HFFc6 (cell line): ENCODE results near the gene JAM2. TPM values are rescaled to one million over a fixed set of nuclear protein-coding genes. Genes with fewer than 3 reads are reported as not detected.
"Not testable (repeated sequence)": the region's sequence is repeated elsewhere in the genome, so short reads cannot be mapped to it uniquely, and the experiment has no call there.

Experiments used
- DNase-seq: peaks from one replicate; pipeline ENCODE4 v3.0.0-alpha.2; 2018
- H3K27ac Mint-ChIP-seq: 2 replicates; pipeline ENCODE4 v1.8.0; 2020; ENCODE audit warnings: mild to moderate bottlenecking, mixed read lengths
- H3K27me3 Mint-ChIP-seq: 2 replicates; pipeline ENCODE4 v1.8.0; 2021; ENCODE audit warnings: mild to moderate bottlenecking, moderate library complexity, mixed read lengths; ENCODE audit not compliant: insufficient read depth
- H3K36me3 Mint-ChIP-seq: 2 replicates; pipeline ENCODE4 v1.8.0; 2021; ENCODE audit warnings: low read depth, mixed read lengths
- H3K4me1 Mint-ChIP-seq: 2 replicates; pipeline ENCODE4 v1.8.0; 2020; ENCODE audit warnings: low read depth, mixed read lengths
- H3K4me3 Mint-ChIP-seq: 2 replicates; pipeline ENCODE4 v1.8.0; 2020; ENCODE audit warnings: mild to moderate bottlenecking, moderate library complexity, mixed read lengths
- H3K9me3 Mint-ChIP-seq: 2 replicates; pipeline ENCODE4 v1.8.0; 2020; ENCODE audit warnings: mild to moderate bottlenecking, mixed read lengths
- total RNA-seq, 6 experiments: library from RNA; stranded (reverse); fragmentation: NEBNext Ultra II Directional; extraction: Animal tissue kit (Norgen Biotek cat#: 25700); gene quantifications; 2 replicates in 1 of 6; 3 replicates in 5 of 6; pipeline ENCODE4 v1.2.3, GENCODE V29; 2021
- TF ChIP-seq, protein P1 (sequence below): fragments of 200-600 bp; sonication (generic); IDR thresholded peaks from 2 replicates; pipeline ENCODE4 v1.5.0; 2021; ENCODE audit warnings: antibody characterized with exemption, mild to moderate bottlenecking

The JAM2 gene
- total RNA-seq, 6 experiments from 2014 or later, result 0.19 to 0.48 (median 0.31) TPM; not detected in 1

DNA sequence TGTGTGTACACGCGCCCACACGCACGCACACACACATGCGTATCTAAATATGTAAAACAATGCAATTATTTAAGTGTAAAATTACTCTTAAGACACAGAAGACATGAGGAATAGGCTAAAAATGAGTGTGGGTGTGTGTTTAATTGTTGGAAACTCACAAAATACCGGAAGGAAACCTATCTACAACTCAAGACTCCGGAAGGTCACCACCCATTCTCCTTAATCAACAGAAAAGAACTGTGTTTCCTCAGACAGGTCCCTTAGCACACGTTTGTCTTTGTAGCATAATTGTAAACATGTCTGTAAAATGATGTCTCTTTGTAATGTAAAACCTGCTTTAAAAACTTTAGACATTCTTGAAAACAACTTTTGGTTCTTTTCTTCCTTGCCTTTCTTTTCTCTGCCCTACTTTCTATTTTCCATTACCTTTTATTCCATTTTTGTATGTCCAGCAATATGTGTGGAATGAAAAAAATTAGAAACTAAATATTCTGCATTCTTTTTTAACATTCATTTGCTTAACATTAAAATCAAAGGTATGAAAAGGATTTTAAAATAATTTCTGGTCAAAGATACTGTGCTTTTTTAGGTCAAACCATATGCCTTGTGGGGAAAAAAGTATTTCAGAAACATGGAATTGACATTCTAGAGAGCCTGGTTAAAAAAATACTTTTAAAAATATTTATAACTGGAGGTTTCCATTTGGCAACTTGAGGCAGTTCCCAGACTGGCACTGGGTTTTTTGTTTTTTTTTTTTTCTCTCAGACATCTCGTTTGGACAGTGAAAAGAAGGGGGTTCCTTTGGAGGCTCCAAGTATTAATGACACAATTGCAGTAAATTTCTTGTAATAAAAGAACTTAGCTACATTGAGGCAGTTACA, 49.5 kb downstream of the JAM2 start:
- Mint-ChIP-seq H3K9me3 (no peaks in the 10 kb centered on the region), H3K27ac (no peak overlapping the region; the same call in 1 of the 2 replicates), H3K27me3 (peaks cover 9% of the 10 kb centered on the region), H3K36me3 (no peaks in the 10 kb centered on the region), H3K4me1 (peaks cover 17% of the 10 kb centered on the region; the same call in 1 of the 2 replicates), H3K4me3 (no peak overlapping the region)
- TF ChIP-seq, protein P1, sequence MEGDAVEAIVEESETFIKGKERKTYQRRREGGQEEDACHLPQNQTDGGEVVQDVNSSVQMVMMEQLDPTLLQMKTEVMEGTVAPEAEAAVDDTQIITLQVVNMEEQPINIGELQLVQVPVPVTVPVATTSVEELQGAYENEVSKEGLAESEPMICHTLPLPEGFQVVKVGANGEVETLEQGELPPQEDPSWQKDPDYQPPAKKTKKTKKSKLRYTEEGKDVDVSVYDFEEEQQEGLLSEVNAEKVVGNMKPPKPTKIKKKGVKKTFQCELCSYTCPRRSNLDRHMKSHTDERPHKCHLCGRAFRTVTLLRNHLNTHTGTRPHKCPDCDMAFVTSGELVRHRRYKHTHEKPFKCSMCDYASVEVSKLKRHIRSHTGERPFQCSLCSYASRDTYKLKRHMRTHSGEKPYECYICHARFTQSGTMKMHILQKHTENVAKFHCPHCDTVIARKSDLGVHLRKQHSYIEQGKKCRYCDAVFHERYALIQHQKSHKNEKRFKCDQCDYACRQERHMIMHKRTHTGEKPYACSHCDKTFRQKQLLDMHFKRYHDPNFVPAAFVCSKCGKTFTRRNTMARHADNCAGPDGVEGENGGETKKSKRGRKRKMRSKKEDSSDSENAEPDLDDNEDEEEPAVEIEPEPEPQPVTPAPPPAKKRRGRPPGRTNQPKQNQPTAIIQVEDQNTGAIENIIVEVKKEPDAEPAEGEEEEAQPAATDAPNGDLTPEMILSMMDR, result no peak
- no peak for DNase-seq

DNA sequence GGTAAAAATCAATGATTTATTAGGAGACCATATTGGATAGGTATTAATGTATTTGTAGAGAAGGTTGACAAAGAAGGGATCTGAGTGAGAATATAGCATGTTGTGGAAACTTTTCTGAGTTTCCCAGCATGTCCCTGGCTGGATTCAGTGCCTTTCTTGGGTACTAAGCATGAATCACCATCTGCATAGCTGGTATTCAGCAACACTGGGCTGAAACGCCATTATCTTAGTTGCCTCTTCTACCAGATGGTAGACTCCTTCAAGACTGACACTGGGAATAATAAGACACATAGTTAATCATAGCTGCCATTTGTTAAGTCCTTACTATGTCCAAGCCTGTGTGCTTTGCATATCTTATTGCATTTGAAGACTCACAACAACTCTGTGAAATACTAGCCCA, 50.2 kb downstream of the JAM2 start:
- no peak overlapping the region for H3K4me3 Mint-ChIP-seq
- H3K4me1 Mint-ChIP-seq, result peaks cover 17% of the 10 kb centered on the region; the same call in 1 of the 2 replicates
- H3K27me3 Mint-ChIP-seq, result peaks cover 9% of the 10 kb centered on the region
- DNase-seq, result no peak
- H3K27ac Mint-ChIP-seq, result no peak overlapping the region; the same call in 1 of the 2 replicates
- no peaks in the 10 kb centered on the region for H3K36me3 Mint-ChIP-seq
- H3K9me3 Mint-ChIP-seq, result no peaks in the 10 kb centered on the region
- TF ChIP-seq, protein P1, result no peak

DNA sequence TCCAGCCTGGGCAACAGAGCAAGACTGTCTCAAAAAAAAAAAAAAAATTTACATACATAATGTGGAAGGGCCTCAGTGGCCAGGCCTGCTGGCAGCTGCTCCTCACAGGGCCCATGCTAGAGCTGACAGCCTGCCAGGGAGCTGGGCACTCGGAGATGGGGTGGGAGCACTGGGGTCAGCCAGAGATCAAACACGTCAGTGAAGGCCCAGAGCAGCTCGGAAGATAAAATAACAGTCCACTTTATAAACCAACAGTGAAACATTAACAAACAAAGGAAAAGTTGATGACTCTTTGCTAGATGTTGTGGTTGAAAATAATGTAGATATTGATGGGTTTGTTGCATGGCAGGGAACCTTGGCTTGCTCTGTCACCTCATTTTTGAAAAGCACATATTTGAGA, 52.9 kb downstream of the JAM2 start:
- Mint-ChIP-seq H3K9me3 (no peaks in the 10 kb centered on the region), H3K27me3 (no peaks in the 10 kb centered on the region; the same call in 1 of the 2 replicates), H3K4me3 (no peak overlapping the region), H3K36me3 (no peaks in the 10 kb centered on the region), H3K27ac (no peak overlapping the region), H3K4me1 (peaks cover 17% of the 10 kb centered on the region; the same call in 1 of the 2 replicates)
- no peak for DNase-seq
- TF ChIP-seq, protein P1, result no peak

DNA sequence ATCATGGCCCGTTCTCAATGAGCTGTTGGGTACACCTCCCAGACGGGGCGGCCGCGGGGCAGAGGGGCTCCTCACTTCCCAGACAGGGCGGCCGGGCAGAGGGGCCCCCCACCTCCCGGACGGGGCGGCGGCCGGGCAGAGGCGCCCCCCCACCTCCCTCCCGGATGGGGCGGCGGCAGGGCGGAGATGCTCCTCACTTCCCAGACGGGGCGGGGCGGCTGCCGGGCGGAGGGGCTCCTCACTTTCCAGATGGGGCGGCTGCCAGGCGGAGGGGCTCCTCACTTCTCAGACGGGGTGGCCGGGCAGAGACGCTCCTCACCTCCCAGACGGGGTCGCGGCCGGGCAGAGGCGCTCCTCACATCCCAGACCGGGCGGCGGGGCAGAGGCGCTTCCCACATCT, 56.4 kb downstream of the JAM2 start:
- not testable (repeated sequence) for H3K27me3 Mint-ChIP-seq, H3K27ac Mint-ChIP-seq, H3K4me1 Mint-ChIP-seq, H3K4me3 Mint-ChIP-seq, H3K9me3 Mint-ChIP-seq, DNase-seq, H3K36me3 Mint-ChIP-seq

DNA sequence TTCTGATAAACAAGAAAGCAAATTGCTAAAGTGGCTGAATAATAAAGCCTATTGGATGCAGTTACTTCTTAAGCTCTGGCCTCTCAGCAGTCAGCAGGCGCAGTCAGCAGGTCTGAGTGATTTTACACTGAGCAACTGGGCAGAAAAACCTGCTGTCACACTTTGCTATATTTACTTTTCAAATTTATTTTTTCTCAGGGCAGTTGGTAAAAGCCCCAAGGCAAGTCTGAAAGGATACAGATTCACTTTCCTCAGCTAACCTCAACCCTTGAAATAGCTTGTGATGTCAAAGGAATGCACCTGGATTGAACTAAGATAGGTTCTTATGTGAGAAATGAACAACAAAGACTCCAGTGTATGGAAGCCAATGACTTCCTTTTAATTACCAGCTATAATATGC, 61.7 kb downstream of the JAM2 start:
- H3K4me3 Mint-ChIP-seq, result no peak overlapping the region
- H3K9me3 Mint-ChIP-seq, result no peaks in the 10 kb centered on the region
- H3K36me3 Mint-ChIP-seq, result no peaks in the 10 kb centered on the region
- H3K4me1 Mint-ChIP-seq, result peaks cover 13% of the 10 kb centered on the region
- DNase-seq, result no peak
- no peaks in the 10 kb centered on the region for H3K27me3 Mint-ChIP-seq
- H3K27ac Mint-ChIP-seq, result no peak overlapping the region
- TF ChIP-seq, protein P1, result no peak

DNA sequence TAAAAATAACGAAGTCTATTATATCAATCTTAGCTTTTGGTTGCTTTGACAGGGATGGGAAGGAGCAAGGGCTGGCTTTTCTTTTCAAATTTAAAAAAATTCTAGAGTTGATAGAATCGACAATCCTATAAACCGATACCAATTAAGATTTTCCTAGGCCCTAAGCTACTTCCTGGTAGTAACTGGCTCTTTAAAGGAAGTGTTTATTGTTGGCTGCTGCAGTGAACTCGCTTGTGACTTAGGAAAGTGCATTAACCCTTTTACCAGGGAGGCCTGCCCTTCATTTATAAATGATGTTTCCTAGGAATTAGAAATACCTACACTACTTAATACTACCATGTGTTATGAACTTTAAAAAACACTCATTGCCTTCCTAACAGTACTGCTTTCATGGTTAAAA, 62.5 kb downstream of the JAM2 start:
- Mint-ChIP-seq H3K4me1 (peaks cover 13% of the 10 kb centered on the region), H3K9me3 (no peaks in the 10 kb centered on the region)

More for the DNA sequence above, 62.5 kb downstream of the JAM2 start:
- Mint-ChIP-seq H3K4me3 (no peak overlapping the region), H3K36me3 (no peaks in the 10 kb centered on the region), H3K27ac (no peak overlapping the region), H3K27me3 (no peaks in the 10 kb centered on the region)
- no peak for DNase-seq
- TF ChIP-seq, protein P1, result no peak
